Hematopoietic multipotent progenitor cell treated with erythropoietin and hydrocortisone succinate and interleukin-3 and kit ligand, for 15 days (in vitro differentiated cells): Measurements from ENCODE around the gene PIGC.

Source experiments
- DNase-seq: peaks from one replicate; pipeline ENCODE4 v3.0.0-alpha.2; 2015; ENCODE audit warnings: low spot score

The PIGC gene

GRCh38 chr1:172430128-172430454 lies 13.8 kb downstream of the PIGC start:
- no peak for DNase-seq

- DNase-seq, result peak; percentile 74
Observed at GRCh38 chr1:172429331-172430127, 14.3 kb downstream of the PIGC start.

- DNase-seq, result no peak
Observed at GRCh38 chr1:172427191-172427590, 16.7 kb downstream of the PIGC start.

- DNase-seq, result peak; percentile 44
Observed at GRCh38 chr1:172425339-172425738, 18.5 kb downstream of the PIGC start.

- no peak for DNase-seq
Observed at GRCh38 chr1:172423336-172423735, 20.5 kb downstream of the PIGC start.

GRCh38 chr1:172421974-172422604 lies 21.8 kb downstream of the PIGC start:
- no peak for DNase-seq

GRCh38 chr1:172420385-172420784 lies 23.5 kb downstream of the PIGC start, which contains the start of gene C1orf105:
C1orf105 (plus strand) TSS chr1:172420685; CDS start chr1:172420886, 201 bp downstream.
- no peak for DNase-seq

- no peak for DNase-seq
Observed at GRCh38 chr1:172417557-172417956, 26.3 kb downstream of the PIGC start.

- no peak for DNase-seq
Observed at GRCh38 chr1:172416496-172417035, 27.3 kb downstream of the PIGC start.

- DNase-seq, result no peak
Observed at GRCh38 chr1:172414331-172414730, 29.5 kb downstream of the PIGC start.

GRCh38 chr1:172411791-172412338 lies 32.0 kb downstream of the PIGC start:
- DNase-seq, result no peak

DNA sequence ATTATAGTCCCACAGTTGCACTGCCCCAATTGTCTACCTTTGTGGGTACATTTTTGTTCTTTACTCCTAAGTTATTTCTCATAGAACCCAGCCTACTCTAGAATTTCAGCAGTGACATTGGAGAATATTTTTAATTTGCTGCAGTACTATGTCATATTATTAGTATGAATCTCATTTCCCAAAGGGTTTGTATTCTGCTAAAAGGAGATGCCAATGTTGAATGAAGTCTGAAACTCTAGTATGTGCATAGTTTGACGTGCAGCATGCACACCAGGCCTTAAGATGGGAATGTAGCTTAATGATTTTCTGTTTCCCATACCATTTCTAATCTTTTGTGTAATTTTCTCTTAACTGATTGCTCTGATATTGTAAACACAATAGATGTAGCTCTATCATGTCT lies 33.8 kb downstream of the PIGC start:
- DNase-seq, result no peak

DNA sequence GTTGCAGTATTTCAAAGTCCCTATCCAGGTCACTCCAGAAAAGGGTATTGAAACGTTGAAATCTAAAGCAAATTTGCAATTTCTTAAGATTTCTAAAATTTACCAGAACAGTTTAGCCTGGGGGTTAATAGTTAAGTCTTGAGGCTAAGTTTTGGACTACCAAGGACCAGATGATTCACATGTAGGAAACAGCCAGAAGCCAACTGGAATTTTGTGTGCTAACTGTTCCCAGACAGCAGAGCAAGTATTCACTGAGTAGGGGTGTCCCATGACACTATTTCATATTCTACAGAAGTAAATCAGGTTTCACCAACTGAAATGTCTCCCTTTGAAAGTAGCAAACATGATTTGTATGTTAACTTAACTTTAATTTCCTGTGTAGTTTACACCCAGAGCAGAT lies 34.9 kb downstream of the PIGC start:
- no peak for DNase-seq

DNA sequence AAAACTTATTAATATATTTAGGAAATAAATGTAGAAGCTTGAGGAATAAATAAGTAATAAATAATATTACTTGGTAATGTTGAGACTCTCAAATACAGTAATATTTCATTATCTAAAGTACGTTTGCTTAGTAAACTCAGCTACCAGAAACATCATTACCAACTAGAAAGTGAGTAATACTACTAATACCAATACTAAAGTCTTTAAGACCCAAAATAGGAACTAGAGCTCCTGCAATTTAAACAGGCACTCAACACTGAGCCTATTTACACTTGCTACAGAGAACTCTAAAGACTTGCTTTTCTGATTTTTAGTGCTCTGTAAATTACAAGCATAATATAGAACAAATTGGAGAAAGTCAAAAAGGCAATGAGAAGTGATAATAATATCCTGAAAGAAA lies 36.9 kb downstream of the PIGC start:
- no peak for DNase-seq

- DNase-seq, result no peak
Observed at GRCh38 chr1:172405912-172406311, 38.0 kb downstream of the PIGC start.

DNA sequence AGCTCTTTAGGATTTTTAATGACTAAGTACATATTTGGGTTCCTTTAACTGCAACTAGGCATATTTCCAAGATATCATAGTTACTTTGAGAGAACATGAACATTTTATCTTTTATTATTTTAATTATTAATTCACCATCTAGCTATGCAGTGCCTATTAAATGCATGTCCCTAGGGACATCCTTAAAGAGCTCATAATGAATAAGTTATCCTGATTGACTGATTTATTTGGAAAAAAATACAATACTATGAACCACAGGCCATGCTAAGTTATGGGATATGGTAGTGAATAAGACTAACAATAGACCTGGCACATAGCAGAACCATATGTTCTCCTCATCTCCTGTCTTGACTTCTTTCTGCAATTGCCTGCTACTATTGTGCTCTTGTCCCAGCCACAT lies 39.7 kb downstream of the PIGC start:
- no peak for DNase-seq

GRCh38 chr1:172402878-172403569 lies 40.8 kb downstream of the PIGC start:
- DNase-seq, result no peak

DNA sequence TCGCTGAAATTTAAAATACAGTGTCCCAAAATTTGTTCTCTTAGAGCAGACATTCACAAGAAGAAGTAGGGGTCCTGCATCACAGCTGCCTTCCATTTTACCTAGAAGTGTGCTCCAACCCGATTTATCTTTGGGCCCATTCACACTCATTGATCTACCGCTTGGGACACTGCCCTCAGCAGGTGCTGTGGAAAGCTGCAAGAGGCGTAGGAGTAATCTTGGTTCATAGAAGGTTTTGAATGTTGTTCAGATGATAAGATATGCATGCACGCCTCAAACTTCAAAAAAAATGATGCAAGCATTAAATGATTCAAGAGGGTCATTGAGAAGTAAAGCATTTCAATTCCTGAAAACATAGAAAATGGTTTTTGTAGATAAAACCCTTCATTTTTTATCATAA lies 42.0 kb downstream of the PIGC start:
- no peak for DNase-seq

- no peak for DNase-seq
Observed at GRCh38 chr1:172401477-172401876, 42.4 kb downstream of the PIGC start.

GRCh38 chr1:172400722-172401105 lies 43.2 kb downstream of the PIGC start:
- DNase-seq, result no peak

GRCh38 chr1:172399756-172400721 lies 43.8 kb downstream of the PIGC start:
- no peak for DNase-seq
